Raji (cell line): ENCODE data around the gene TOPBP1.

Source experiments
- POLR2A ChIP-seq: IDR thresholded peaks from 2 replicates; pipeline ENCODE4 v1.6.1; 2011; ENCODE audit warnings: low read depth, low read length, control low read depth; ENCODE audit not compliant: insufficient read depth

The TOPBP1 gene

DNA sequence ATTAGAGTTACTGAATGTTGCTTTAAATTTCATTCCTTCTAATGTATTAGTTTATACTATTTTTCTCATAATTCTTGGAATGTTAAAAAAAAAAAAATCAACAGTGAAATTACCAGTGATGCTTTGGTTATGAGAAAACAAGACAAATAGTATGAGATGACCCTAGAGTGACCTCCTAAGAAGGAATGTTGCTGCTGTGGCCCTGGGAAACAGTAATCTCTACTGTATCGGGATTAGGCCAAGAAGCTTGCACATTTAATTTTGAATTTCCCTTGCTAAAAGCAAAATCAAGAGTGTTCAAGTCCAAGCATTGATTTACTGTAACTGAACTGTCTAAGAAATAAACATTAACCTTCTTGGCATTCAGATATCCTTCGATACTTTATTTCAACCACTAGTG is 18.1 kb downstream of the TOPBP1 start:
- no peak for TF ChIP-seq POLR2A

DNA sequence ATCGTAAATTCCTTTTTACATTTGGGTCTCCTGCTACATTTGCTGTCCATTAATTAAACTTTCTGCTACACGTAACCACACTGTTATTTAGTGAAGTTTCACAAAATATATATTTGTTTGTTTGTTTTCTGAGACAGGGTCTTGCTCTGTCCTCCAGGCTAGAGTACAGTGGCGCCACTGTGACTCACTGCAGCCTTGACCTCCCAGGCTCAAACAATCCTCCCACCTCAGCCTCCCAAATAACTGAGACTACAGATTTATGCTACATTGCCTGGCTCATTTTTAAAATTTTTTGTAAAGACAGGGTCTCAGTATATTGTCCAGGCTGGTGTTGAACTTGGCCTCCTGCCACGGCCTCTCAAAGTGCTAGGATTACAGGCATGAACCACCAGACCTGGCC is 20.5 kb downstream of the TOPBP1 start:
- TF ChIP-seq POLR2A, result no peak

DNA sequence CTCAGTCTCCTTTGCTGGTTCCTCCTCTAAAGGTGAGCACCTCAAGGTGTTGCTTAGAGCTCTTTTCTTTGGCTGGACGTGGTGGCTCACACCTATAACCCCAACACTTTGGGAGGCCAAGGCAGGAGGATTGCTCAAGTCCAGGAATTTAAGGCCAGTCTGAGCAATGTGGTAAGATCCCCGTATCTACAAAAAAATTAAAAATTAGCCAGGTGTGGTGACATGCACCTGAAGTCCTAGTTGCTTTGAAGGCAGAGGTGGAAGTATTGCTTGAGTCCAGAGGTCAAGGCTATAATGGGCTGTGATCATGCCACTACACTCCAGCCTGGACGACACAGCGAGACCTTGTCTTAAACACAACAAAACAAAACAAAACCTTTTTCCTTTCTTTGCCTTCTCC is 28.3 kb downstream of the TOPBP1 start:
- no peak for TF ChIP-seq POLR2A

DNA sequence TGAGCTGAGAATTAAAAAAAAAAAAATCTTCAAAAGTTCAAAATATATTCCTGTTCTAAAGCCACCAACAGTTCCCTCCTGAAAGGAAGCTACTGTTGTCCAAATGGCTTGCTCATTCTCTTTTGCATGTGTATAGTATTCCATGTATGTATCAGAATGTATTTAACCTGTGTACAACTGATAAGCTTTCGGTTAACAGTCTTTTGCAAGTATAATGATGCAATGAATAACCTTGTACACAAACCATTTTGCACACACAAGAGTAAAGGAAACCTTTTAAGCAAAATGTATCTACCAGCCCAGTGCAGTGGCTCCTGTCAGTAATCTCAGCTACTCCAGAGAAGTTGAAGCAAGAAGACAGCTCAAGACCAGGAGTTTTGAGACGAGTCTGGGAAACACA is 32.6 kb downstream of the TOPBP1 start:
- TF ChIP-seq POLR2A, result no peak

DNA sequence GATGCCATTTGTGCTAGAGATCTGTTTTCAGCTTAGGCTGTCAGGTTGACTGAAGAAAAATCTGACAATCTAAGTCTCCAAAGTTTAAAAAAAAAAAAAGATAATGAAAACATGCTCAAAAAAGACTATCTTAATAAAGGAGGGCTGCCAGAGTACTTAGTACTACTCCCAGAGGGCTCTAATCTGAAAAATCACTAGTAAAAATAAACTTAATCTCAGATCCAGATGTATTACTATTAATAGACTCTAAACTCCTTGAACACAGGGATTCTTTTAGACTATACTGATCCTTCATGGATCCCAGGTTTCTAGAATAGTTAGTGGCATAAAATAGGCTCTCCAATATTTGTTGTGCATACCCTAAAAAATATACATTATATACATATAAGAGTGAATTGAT is 34.0 kb downstream of the TOPBP1 start:
- TF ChIP-seq POLR2A, result no peak

DNA sequence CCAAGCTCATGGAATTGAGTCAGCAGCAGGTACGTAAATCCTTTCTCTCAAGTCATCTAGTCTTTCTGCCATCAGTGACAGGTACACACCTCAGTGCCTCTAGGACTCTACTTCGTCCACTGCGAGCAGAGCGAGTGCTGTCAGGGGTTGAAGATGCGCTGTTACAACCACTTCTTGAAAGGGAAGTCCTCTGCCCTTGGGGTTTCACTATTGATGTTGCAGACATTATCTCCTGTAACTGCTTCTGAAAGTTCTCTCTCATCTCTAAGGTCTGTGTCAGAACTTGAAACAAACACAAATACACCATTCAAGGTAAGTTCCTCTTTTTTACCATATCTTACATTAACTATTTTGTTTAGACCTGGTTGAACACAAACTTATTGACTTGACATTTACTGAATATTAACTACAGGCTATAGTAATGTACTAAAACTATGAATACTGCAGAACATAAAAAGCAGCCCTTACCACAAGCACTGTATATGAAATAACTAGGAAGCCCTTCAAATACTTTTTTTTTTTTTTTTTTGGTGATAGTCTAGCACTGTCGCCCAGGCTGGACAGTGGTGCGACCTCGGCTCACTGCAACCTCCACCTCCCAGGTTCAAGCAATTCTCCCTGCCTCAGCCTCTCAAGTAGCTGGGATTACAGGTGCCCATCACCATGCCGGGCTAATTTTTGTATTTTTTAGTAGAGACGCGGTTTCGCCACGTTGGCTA is 41.5 kb downstream of the TOPBP1 start:
- no peak for TF ChIP-seq POLR2A

DNA sequence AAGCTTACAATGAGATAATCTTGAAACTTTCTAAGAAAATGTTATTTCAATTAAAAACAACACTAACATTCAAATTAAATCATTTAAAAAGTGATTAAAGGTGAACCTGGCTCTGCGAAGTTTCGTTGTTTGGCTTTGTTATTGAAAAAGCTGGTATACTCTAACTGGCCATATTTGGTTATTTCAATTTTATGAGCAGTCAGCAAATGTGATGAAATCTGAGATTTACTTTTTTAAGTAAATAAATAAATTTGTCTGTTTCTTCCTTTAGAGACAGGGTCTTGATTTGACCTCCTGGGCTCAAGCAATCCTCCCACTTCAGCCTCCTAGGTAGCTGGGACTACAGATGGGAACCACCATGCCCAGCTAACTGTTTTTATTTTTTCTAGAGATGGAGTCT is 50.2 kb downstream of the TOPBP1 start:
- TF ChIP-seq POLR2A, result no peak

DNA sequence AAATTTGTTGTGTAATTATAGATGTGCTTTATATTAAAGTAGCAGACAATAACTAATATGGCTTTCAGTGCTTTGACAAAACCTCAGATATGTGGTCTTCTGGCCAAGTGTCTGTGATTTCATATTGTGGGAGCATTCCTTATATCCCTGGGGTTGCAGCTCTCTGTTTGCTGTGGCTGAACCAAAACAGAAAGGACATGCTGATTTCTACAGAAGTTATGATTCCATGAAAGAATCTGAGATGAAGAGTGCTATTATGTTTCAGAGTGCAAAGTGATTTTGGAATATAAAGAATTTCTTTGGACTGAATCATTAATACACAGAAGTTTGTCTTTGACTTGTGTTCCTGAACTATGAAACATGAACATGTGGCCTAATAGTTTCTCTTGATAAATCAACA is 51.7 kb downstream of the TOPBP1 start:
- no peak for TF ChIP-seq POLR2A

DNA sequence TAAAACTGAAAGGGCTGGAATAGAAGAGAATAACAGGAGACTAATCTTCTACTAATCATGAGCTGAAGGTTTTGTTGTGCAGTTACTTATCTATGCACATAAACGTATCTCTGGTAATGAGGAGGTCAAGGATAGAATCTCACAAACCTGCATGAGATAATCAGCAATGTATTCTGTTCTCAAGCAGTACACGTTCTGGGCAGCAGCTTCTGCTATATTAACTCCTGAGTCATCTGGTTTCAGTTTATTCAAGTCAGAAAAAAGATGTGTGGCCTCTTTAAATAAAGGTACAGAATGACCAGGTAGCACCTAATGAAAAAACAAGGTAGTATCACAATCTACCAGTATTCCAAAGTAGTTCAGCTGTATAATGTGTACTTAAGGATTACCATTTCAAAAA is 53.4 kb downstream of the TOPBP1 start:
- no peak for TF ChIP-seq POLR2A

DNA sequence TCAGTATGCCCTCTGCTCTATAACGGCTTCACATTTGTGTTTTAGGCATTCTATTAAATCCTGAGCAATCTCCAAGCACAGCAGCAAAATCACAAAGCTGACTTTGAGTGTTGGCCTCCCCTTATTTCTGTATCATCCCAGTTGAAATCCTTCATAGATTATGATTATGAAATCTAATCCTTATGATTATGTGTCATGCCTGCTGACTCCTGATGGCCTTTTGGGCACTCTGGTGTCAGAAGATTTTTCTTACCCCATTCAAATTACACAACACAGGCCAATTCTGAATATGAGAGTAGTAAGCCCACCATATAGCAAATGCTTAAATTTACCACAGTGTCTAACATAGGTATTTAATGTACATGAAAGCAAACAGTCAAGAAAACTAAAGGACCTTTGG is 53.9 kb downstream of the TOPBP1 start:
- no peak for TF ChIP-seq POLR2A

DNA sequence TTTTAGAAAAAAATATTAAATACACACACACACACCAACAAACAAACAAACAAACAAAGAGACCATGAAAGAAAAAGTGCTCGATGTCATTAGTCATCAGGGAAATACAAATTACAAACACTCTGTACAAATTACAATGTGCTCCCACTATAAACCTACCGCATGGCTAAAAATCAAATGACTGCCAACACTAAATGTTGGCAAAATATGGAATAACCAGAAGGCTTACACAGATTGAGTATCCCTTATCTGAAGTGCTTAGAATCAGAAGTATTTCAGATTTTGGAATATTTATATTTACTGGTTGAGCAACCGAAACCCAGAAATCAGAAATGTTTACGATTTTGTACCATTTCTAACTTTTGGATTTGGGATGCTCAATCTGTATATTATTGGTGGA is 54.8 kb downstream of the TOPBP1 start:
- no peak for TF ChIP-seq POLR2A

DNA sequence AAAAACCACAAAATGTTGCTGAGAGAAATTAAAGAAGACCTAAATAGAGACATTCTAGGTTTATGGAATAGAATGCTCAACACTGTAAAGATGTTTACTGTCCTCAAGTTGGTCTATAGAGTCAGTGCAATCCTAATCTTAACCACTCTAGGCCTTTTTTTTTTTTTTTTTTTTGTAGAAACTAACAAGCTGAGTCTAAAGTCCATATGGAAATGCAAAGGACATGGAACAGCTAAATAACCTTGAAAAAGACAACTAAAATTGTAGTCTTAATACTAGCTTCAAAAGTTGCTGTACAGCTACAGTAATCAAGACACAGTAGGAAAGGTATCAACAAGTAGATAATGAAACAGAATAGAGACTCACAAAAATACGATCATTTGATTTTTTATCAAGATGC is 55.4 kb downstream of the TOPBP1 start:
- no peak for TF ChIP-seq POLR2A

DNA sequence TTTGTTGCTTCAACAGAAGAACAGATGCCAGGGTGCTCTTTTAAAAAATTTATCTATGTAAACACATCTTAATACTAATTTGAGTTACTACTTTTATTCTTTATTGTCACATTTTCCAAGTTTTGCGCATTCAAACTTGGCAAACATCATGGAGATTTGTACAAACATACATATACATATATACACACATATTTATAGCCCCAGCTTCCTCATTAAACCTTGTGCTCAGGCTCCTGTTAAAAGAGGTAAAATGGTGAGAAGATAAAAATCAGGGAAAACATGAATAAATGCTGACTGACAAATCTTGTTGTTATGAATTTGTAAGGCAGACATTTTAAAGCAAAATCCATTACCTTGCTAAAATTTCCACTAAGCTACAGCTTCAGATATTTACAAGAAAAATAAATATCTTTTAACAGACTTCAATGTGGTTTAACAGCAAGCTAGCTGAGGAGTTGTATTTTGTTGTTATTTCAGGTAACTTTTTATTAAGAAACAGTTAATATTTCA is 61.1 kb downstream of the TOPBP1 start:
- no peak for TF ChIP-seq POLR2A

DNA sequence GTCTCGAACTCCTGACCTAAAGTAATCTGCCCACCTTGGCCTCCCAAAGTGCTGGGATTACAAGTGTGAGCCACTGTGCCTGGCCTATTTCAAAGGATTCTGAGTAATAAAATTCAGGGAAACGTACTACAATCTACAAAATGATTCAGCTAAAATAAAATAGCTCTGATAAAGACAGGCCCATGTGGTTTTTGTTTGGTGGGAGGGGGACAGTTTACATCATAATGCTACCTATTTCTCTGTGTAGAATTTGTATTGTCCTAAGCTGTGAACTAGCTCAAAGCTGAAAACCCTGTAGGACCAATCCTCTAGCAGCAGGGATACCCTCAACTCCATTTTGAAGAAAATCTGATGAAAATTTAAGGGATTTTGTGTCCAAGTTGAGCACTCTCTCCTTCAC is 62.5 kb downstream of the TOPBP1 start:
- no peak for TF ChIP-seq POLR2A

DNA sequence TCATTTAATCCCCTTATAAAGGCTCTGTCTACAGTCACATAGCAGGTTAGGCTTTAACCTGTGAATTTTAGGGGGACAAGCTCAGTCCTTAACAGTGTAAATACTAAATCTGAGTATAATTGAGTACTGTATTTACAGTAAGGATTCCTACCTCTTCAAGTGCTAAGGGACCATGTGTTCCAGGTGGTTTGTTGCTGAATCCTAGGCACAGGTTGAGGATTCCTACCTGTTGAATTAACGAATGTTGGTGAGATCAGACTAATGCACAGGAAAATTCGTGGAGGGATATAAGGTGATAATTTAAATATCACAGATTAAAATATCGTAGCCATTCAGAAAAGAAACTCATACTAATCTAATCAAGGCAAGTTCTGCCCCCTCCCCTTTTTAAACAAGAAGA is 63.3 kb downstream of the TOPBP1 start:
- no peak for TF ChIP-seq POLR2A

DNA sequence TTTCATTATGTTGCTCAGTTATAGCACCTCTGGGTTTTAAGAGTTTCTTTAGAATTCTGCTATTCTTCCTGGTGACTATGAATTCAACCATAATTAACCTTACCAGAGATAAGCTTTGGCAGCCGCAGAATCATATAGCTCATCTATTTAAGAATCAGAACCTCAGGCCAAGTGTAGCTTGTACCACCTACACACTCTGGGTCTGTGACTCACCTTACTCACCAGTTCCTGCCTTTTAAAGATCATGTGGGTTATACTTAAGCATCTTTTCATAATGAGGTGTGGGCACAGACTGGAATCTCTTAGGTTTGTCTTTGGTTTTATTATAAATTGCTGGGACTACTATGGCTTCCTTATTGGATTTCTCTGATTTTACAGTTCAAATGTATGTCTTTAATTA is 66.4 kb downstream of the TOPBP1 start:
- no peak for TF ChIP-seq POLR2A

DNA sequence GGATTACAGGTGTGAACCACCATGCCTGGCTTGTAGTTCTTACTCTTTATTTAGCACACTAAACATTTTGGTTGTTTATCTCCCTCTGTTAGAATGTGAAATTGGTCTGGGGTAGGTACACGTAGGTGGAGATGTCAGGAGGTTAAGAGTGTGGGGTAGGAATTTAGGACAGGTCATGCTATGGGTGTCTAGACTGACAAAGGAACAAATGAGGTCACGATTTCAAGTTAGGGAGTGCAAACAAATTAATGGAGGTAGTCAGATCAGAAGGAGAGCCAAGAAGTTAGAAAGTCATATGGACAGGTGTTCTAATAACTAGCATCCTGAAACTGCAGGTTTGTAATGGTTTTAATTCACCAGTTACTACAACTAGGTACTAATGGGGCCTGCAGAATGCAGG is 68.5 kb downstream of the TOPBP1 start:
- no peak for TF ChIP-seq POLR2A
